ENCODE data around the gene EEF1AKMT4. TPM values are rescaled to one million over a fixed set of nuclear protein-coding genes. Genes with fewer than 3 reads are reported as not detected.

Gene EEF1AKMT4
- total and polyA plus RNA-seq, 2 of the 8 experiments (the other 6 are each of a cell fraction or from before 2014, with no cell fraction given) = 9.3 to 30.1 TPM

DNA sequence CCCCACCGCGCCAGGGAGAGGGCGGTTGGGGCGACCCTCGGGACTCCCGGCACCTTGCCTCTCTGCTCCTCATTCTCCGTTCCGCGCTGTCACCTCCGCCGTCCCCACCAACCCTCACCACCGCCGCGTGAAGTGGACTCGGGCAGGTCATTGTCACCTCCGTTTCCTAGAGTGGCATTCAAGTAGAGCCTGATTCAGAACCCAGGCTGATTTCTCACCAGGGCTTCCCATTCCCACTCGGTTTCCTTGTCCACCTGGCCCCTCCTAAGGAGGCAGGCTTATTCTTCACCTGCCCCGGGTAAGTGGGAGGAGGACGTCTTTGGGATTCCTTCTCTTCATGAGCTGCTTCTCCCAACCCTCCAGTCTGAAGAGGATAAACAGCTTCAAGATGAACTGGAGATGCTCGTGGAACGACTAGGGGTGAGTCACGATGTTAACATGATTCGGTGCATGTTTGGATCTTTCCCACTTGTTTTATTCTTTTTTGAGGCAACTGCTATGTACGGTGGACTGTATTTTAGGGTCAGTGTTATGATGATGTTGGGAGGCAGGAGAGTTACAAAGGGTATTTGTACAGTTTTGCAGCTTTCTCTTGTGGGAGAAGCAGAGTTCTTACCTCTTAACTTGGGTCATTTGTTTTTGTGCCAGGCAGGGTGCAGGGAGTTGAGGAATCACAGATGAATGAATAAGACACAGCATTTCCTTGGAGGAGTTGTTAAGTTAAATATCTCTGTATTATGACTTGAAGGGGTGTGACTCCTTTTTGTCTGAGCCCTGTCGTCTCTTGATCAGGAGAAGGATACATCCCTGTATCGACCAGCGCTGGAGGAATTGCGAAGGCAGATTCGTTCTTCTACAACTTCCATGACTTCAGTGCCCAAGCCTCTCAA is 50.3 kb downstream of the EEF1AKMT4 start:
- peak overlapping the region; percentile 51; the same call in 1 of the 2 replicates for H4K8ac ChIP-seq (ENCODE audit: extremely low read depth, insufficient read depth, low read length)
- H3K56ac ChIP-seq (replicated peaks; ENCODE audit: insufficient read length, low read depth, low read length) = no peak overlapping the region
- ChIA-PET CTCF (ENCODE audit: partially characterized antibody) (interaction anchor here (0.7 to 1.5 kb wide), 4 partner anchors 10 to 155 kb away, joined by 3 to 5 read pairs (median 3); no protein-coding TSS in a partner anchor), POLR2A (ENCODE audit: partially characterized antibody) (interaction anchor here (0.6 to 5.2 kb wide), 10 partner anchors 10 to 144 kb away, joined by 3 to 43 read pairs (median 3); partner anchors contain the start of genes DVL3 and EEF1AKMT4)
- H2BK5ac ChIP-seq (ENCODE audit: low read depth, low read length) = peak overlapping the region; percentile 60
- H2AK5ac ChIP-seq (ENCODE audit: low read depth, low read length) = no peak overlapping the region
- H3K14ac ChIP-seq (ENCODE audit: insufficient read length) = no peak overlapping the region
- TF ChIP-seq CHD1 (IDR thresholded peaks at IDR 0.05; ENCODE audit: low read depth, low read length) = no peak
- peak; percentile 64 to 75; a peak in 3 of 4 replicates for TF ChIP-seq SIN3A (conservative IDR thresholded peaks at IDR 0.05 in 1 of 2, IDR thresholded peaks at IDR 0.05 in 1 of 2; ENCODE audit: low read depth in 1 of 2, low read length in 2 of 2)
- no peak overlapping the region for H3K4ac ChIP-seq (replicated peaks; ENCODE audit: insufficient read length, low read depth, low read length)
- H2BK15ac ChIP-seq (ENCODE audit: low read length) = no peak overlapping the region
- H3K23ac ChIP-seq (ENCODE audit: insufficient read length) = no peak overlapping the region
- H2BK20ac ChIP-seq (ENCODE audit: low read length) = no peak overlapping the region
- H3K79me2 ChIP-seq (ENCODE audit: control insufficient read depth in 1 of 2, insufficient read depth in 2 of 2, low read length in 2 of 2) = peaks cover 8 to 20% of the 10 kb centered on the region in 2 experiments
- H2BK12ac ChIP-seq (ENCODE audit: low read depth, low read length) = no peak overlapping the region
- no peak overlapping the region for H4K5ac ChIP-seq (ENCODE audit: insufficient read length, low read depth, low read length)
- H2AFZ ChIP-seq (ENCODE audit: low read length) = no peak overlapping the region
- H3K27me3 ChIP-seq (replicated peaks in 1 of 4; ENCODE audit: control insufficient read depth in 3 of 4, extremely low read depth in 1 of 4, insufficient read depth in 3 of 4, low read length in 3 of 4) = no peaks in the 10 kb centered on the region
- H3K79me1 ChIP-seq (ENCODE audit: low read depth, low read length) = peaks cover 8% of the 10 kb centered on the region
- FAIRE-seq (no peak), DNase-seq (ENCODE audit: low read depth in 1 of 2, low spot score in 2 of 2) (no peak)
- peaks cover 10% of the 10 kb centered on the region for H3K23me2 ChIP-seq (ENCODE audit: low read depth, low read length)
- peaks cover 31 to 46% (median 42%) of the 10 kb centered on the region in 4 experiments for H3K36me3 ChIP-seq (ENCODE audit: control insufficient read depth in 2 of 4, insufficient read depth in 4 of 4, low read length in 3 of 4)
- peak overlapping the region; percentile 87 for H3K18ac ChIP-seq (ENCODE audit: extremely low read depth, low read length)
- H3K27ac ChIP-seq (ENCODE audit: low read depth, low read length) = peak overlapping the region; percentile 71; the same call in 1 of the 2 replicates
- H3K4me3 ChIP-seq (ENCODE audit: extremely low read depth in 1 of 4, insufficient read depth in 2 of 4, low read depth in 3 of 4, low read length in 4 of 4) = peak overlapping the region; percentile 91 to 98 (median 94)
- H4K20me1 ChIP-seq (replicated peaks in 1 of 2; ENCODE audit: control insufficient read depth in 1 of 2, insufficient read depth in 2 of 2, low read length in 2 of 2) = peaks cover 0 to 9% of the 10 kb centered on the region in 2 experiments
- peak overlapping the region; percentile 74 to 82 (median 78) for H3K9ac ChIP-seq (replicated peaks in 1 of 4; ENCODE audit: extremely low read depth in 1 of 4, low read depth in 3 of 4, low read length in 3 of 4)
- no peaks in the 10 kb centered on the region for H3K9me3 ChIP-seq (ENCODE audit: insufficient read depth in 2 of 2, low read depth in 1 of 2, low read length in 1 of 2)
- peak overlapping the region; percentile 18 for H4K91ac ChIP-seq (replicated peaks; ENCODE audit: insufficient read length, low read length)
- no peak overlapping the region for H2BK120ac ChIP-seq (replicated peaks; ENCODE audit: low read depth, low read length)
- 30% methylated on average over 28 of the region's 29 CpGs; no CpG with 5 or more reads in 1 of the 2 experiments for WGBS, 2 experiments (ENCODE audit: extremely low coverage in 1 of 2, insufficient coverage in 1 of 2, insufficient read length in 1 of 2, insufficient replicate concordance in 2 of 2, low coverage in 1 of 2, low lambda C conversion rate in 2 of 2, missing lambda C conversion rate in 1 of 2)
- peak overlapping the region; percentile 84 to 92 for H3K4me2 ChIP-seq (ENCODE audit: insufficient read depth in 1 of 2, low read depth in 2 of 2, low read length in 2 of 2)
- H3K4me1 ChIP-seq (replicated peaks in 1 of 4; ENCODE audit: control insufficient read depth in 3 of 4, insufficient read depth in 4 of 4, low read length in 3 of 4) = peaks cover 0 to 7% (median 2%) of the 10 kb centered on the region in 4 experiments; a peak in 4 of 7 replicates

Data from H1 (cell line).